SK-N-MC (cell line): ENCODE results near the gene AGPAT3.

Experiments used
- DNase-seq: peaks from one replicate; pipeline ENCODE4 v3.0.0-alpha.2; 2011; ENCODE audit warnings: low read depth, low spot score
- H3K27ac ChIP-seq: fragments of 200-600 bp; sonication (generic); 2 replicates; pipeline ENCODE4 v1.5.1; 2016; ENCODE audit warnings: mixed run types
- H3K36me3 ChIP-seq: fragments of 200-600 bp; sonication (generic); 2 replicates; pipeline ENCODE4 v1.6.1; 2017; ENCODE audit warnings: antibody characterized with exemption, low read length, mixed read lengths; ENCODE audit not compliant: insufficient read depth
- H3K4me3 ChIP-seq: fragments of 200-600 bp; sonication (generic); 2 replicates; pipeline ENCODE4 v1.5.1; 2016
- H3K9ac ChIP-seq: fragments of 200-600 bp; sonication (generic); 2 replicates; pipeline ENCODE4 v1.8.0; 2017; ENCODE audit warnings: mixed run types, mixed read lengths; ENCODE audit not compliant: insufficient read length
- H3K9me3 ChIP-seq: fragments of 200-600 bp; sonication (generic); 2 replicates; pipeline ENCODE4 v1.6.1; 2017; ENCODE audit warnings: low read depth, mild to moderate bottlenecking, antibody characterized with exemption, low read length, moderate library complexity, mixed read lengths
- EZH2 ChIP-seq: fragments of 200-600 bp; sonication (generic); IDR thresholded peaks from one replicate; pipeline ENCODE4 v1.6.1; 2017; ENCODE audit warnings: antibody characterized with exemption
- FOXP2 ChIP-seq: optimal IDR thresholded peaks from 2 replicates; pipeline ENCODE3; 2011; ENCODE audit warnings: mild to moderate bottlenecking, moderate library complexity; ENCODE audit not compliant: insufficient read depth; ENCODE audit errors: extremely low read length, control extremely low read depth
- POLR2AphosphoS5 ChIP-seq: IDR thresholded peaks from 2 replicates; pipeline ENCODE4 v1.6.1; 2012; ENCODE audit warnings: mild to moderate bottlenecking, low read depth, low read length, borderline replicate concordance

The AGPAT3 gene

DNA sequence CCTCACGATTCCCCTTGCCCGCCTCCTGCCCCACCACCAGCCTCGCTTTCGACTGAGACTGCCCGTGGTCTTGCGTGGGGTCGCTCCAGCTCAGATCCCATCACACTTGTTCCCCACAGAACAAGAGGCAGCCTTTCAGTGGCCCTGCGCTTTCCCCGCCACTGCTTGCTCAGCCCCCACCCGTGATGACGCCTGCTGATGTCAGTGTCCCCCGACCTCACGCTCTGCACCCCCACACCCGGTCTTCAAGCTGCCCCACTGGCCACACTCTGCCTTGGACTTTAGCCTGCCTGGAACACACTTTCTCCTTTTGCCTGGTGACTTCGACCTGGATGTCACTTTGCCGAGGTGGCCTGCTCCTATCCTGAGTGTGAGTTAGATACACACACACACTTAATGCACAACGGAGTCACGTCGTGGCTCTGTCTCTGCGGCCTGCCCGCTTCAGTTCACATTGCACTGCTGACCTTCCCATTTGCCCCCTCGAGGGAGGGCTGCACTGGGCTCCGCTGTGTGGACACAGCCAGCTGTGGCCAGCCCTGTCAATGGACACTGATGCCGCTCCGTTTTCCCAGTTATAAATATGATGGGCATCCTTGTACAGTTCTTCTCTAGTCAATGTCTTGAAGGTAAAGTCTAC, 13.0 kb downstream of the AGPAT3 start:
- H3K9ac ChIP-seq, result no peak overlapping the region
- DNase-seq, result no peak
- H3K27ac ChIP-seq, result no peak overlapping the region
- no peaks in the 10 kb centered on the region for H3K9me3 ChIP-seq
- TF ChIP-seq POLR2AphosphoS5, result no peak
- TF ChIP-seq EZH2, result no peak
- no peak for TF ChIP-seq FOXP2
- no peak overlapping the region for H3K4me3 ChIP-seq
- peaks cover 27% of the 10 kb centered on the region; the same call in 1 of the 2 replicates for H3K36me3 ChIP-seq

DNA sequence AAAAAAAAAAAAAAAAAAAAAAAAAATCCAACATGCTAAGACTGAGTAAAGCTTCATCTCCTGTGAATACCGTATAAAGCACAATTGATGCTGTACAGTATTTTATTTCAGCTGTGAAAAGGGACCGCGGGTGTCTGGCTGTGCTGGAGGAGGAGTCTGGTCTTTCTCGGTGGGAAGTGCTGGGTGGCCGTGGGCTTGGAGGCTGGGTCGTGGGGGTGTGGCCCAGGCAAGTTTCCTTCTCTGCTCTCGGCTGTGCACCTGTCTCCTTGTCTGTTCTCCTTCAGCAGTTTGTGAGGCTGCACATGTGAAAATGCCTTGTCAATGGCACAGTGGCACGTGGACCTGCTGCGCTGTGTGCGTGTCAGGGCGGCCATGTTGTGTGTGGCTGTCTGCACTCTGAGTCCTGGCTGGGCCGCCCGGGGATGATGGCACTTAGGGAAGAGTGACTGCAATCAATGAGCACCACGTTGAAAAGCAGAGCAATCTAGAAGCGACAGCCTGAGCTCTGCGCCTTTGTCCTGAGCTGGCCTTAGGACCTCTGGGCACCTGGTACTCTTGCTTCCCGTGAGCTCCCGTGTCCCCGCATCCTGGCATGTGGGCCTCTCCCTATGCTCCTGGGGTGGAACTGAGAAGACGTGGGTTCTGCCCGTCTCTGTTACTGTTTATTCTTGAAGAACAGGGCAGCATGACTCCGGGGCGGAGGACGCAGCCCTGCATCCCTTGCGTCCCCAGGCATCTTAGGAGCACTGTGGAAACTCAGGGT, 14.5 kb downstream of the AGPAT3 start:
- no peak overlapping the region for H3K27ac ChIP-seq
- no peak for DNase-seq
- TF ChIP-seq POLR2AphosphoS5 (no peak), FOXP2 (no peak), EZH2 (no peak)
- no peaks in the 10 kb centered on the region for H3K9me3 ChIP-seq
- peaks cover 18% of the 10 kb centered on the region; the same call in 1 of the 2 replicates for H3K36me3 ChIP-seq
- H3K4me3 ChIP-seq, result no peak overlapping the region
- H3K9ac ChIP-seq, result no peak overlapping the region

DNA sequence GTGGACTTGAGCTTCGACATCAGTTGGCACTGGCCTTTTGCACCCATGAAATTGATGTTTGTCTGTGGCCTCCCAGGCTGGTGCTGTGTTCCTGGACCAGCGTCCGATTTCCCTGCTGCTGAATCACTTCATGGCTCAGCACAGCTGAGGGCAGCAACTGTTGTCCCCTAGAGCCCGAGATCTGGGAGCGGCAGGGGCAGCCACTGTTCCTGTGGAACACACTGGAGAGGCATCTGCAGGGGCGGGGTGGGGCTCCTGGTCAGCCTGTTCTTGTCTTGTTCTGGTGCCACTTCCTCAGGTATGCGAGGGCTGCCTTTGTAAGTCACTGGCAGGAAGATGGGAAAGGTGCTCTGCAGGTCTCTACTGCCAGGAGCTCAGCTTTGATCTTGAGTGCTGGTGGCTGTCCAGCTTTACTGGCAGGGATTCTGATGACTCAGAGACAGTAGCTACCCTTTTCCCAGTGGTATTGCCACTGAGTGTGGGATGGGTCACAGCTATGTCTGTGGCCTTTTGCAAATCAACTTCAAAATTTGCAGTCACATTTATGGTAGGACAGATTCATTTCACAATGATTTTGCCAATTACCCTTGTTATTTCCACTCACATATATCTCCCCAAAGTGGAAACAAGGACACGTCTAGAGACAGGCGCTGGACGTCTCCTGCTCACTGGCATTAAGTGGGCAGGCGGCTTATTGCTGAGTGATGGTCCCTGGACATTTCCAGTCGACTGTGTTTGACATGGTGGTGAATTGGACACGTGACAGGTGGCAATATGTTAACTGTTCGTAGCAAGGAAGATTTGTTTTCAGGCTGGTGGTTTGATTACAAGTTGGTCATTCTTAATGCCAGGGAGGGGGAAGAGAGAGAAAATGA, 15.3 kb downstream of the AGPAT3 start:
- Histone ChIP-seq H3K9ac (no peak overlapping the region), H3K27ac (no peak overlapping the region)

DNA sequence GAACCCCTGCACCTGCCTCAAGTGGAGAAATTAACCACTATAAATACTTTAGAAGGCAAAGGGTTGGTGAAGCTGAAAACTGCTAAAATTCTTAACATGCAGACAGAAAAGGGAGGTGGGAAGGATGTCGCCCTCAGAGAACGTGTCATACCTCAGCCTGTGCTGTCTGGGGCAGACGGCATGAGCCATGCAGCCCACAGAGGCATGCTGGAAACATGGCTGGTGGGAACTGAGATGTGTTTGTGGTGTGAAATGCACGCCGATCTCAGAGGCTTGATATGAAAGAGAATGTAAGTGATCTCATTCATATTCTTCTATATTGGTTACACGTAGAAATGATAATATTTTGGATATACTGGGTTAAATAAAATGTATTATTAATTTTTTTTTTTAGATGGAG, 16.3 kb downstream of the AGPAT3 start:
- DNase-seq, result no peak
- H3K9ac ChIP-seq, result no peak overlapping the region
- peaks cover 7% of the 10 kb centered on the region; the same call in 1 of the 2 replicates for H3K36me3 ChIP-seq

More for the DNA sequence above, 15.3 kb downstream of the AGPAT3 start:
- DNase-seq, result no peak
- H3K36me3 ChIP-seq, result peaks cover 12% of the 10 kb centered on the region; the same call in 1 of the 2 replicates
- H3K4me3 ChIP-seq, result no peak overlapping the region
- no peak for TF ChIP-seq EZH2
- no peak for TF ChIP-seq POLR2AphosphoS5
- TF ChIP-seq FOXP2, result no peak
- H3K9me3 ChIP-seq, result no peaks in the 10 kb centered on the region

DNA sequence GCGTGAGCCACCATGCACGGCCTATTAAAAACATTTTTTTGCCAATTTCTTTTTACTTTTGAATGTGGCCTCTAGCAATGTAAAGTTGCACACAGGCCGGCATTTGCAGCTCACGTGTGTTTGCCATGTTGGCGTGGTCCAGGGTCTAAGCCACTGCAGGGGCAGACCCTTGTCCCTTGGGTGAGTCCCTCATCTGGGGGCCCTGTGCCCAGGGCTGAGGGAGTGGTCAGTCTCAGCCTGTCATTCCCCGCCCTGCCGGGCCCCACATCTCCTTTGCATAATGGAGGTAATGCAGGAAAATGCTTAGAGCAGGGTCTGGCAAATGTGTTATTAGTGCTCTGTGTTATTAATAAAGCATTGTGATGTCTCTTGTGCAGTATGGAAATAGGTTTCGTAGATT, 16.9 kb downstream of the AGPAT3 start:
- DNase-seq, result no peak
- Histone ChIP-seq H3K36me3 (peaks cover 7% of the 10 kb centered on the region; the same call in 1 of the 2 replicates), H3K9me3 (no peaks in the 10 kb centered on the region), H3K4me3 (no peak overlapping the region), H3K9ac (no peak overlapping the region), H3K27ac (no peak overlapping the region)
- no peak for TF ChIP-seq EZH2
- TF ChIP-seq POLR2AphosphoS5, result no peak
- no peak for TF ChIP-seq FOXP2

More for the DNA sequence above, 16.3 kb downstream of the AGPAT3 start:
- Histone ChIP-seq H3K9me3 (no peaks in the 10 kb centered on the region), H3K27ac (no peak overlapping the region), H3K4me3 (no peak overlapping the region)
- TF ChIP-seq FOXP2, result no peak
- no peak for TF ChIP-seq POLR2AphosphoS5
- no peak for TF ChIP-seq EZH2

DNA sequence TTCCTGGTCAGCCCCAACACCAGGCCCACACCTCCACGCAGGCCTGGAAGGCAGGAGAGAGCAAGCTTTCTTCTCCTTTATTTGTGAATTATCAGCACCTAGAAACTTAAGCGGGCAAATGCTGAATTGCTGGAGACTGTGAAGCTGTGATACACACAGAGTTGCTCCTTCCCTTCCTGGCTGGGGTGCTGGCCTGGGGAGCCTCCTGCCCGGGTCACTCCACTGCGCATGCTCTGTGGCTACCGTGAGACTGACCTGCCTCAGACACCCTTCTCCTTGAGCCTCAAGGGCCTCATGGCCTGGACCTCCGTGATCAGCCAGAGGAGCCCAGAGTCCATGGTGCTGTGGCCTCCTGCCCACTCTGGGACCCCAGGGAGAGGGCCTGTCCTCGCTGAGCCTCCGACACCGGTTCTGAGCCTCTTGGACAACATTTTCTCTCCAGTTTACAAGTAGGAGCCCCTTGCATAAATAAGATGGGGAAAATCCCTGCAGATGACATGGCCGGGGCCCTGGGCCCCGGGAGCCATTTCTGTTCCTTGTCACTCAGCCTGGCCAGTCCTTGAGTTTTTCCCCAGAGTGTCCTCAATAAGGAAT, 18.0 kb downstream of the AGPAT3 start:
- Histone ChIP-seq H3K9me3 (no peaks in the 10 kb centered on the region), H3K27ac (no peak overlapping the region), H3K36me3 (peaks cover 5% of the 10 kb centered on the region), H3K9ac (no peak overlapping the region), H3K4me3 (no peak overlapping the region)
- no peak for DNase-seq
- no peak for TF ChIP-seq FOXP2

DNA sequence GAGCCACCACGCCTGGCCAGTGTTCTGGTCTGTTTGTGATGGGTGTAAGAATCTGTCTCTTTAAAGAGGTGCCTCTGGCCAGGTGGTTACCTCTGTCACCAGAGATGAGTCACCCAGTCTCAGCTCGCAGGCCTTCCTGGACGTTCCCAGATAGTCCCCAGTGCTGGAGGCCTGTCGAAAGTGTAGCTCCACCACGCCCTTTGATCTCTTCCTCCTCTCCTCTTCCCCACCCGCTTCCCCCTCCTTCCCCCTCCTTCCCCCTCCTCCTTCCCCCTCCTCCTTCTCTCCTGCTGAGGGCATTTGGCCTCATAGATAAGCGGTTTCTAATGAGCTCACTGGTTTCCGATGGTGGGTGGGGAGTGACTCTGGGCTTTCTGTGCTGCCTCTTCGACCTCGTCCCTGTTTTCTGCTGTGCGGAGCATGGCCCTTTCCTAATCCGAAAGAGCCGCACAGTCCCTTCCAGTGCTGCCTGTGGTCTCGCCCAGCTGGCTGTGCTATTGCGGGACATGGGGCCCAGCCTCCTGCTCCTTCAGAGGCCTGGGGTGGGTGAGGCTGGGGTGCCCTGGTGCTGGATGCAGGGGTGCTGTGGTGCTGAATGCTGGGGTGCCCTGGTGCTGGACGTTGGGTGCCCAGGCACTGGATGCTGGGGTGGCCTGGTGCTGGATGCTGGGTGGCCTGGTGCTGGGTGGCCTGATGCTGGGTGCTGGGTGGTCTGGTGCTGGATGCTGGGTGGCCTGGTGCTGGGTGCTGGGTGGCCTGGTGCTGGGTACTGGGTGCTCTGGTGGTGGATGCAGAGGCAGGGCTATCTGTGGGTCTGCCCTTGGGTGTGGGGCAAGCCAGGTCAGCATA, 19.2 kb downstream of the AGPAT3 start:
- Histone ChIP-seq H3K4me3 (no peak overlapping the region; the same call in 1 of the 2 replicates), H3K36me3 (no peaks in the 10 kb centered on the region; the same call in 1 of the 2 replicates), H3K9ac (no peak overlapping the region), H3K27ac (no peak overlapping the region), H3K9me3 (no peaks in the 10 kb centered on the region)
- DNase-seq, result no peak
- TF ChIP-seq EZH2, result no peak
- TF ChIP-seq POLR2AphosphoS5, result no peak
- no peak for TF ChIP-seq FOXP2
